Stimulated activated CD8-positive, alpha-beta memory T cell treated with anti-CD3 and anti-CD28 coated beads, Interleukin-2, amount 100 ng/mL, for 1 hour (primary cell): ENCODE measurements around the gene FYN.
"Not testable (repeated sequence)": the region's sequence is repeated elsewhere in the genome, so short reads cannot be mapped to it uniquely, and the experiment has no call there.

Source experiments
- DNase-seq, 2 donors: peaks; one replicate each; pipeline ENCODE4 v3.0.0-alpha.2; 2020; ENCODE audit warnings: low read depth in 2 of 2

Gene FYN

GRCh38 chr6:111661541-111662061 is 211.7 kb downstream of the FYN start:
- no peak for DNase-seq

GRCh38 chr6:111660531-111660930 is 212.7 kb downstream of the FYN start:
- no peak for DNase-seq

- no peak for DNase-seq
These were observed 214.6 kb downstream of the FYN start for GRCh38 chr6:111658462-111659154.

GRCh38 chr6:111657146-111657545 is 216.1 kb downstream of the FYN start:
- DNase-seq: no peak

GRCh38 chr6:111653979-111654378 is 219.3 kb downstream of the FYN start:
- DNase-seq: no peak

GRCh38 chr6:111653434-111653833 is 219.8 kb downstream of the FYN start:
- DNase-seq: no peak

GRCh38 chr6:111652156-111652555 is 221.1 kb downstream of the FYN start:
- DNase-seq: no peak

GRCh38 chr6:111651185-111652034 is 221.8 kb downstream of the FYN start:
- no peak for DNase-seq

- no peak for DNase-seq
These were observed 223.2 kb downstream of the FYN start for GRCh38 chr6:111650049-111650448.

- DNase-seq: no peak
These were observed 225.2 kb downstream of the FYN start for GRCh38 chr6:111648100-111648499.

- no peak for DNase-seq
These were observed 226.3 kb downstream of the FYN start for GRCh38 chr6:111646942-111647341.

- DNase-seq: no peak
These were observed 227.2 kb downstream of the FYN start for GRCh38 chr6:111646034-111646433.

- no peak for DNase-seq
These were observed 228.3 kb downstream of the FYN start for GRCh38 chr6:111644893-111645430.

GRCh38 chr6:111642463-111643158 is 230.6 kb downstream of the FYN start:
- no peak for DNase-seq

GRCh38 chr6:111639266-111639665 is 234.0 kb downstream of the FYN start:
- no peak for DNase-seq

- DNase-seq: not testable (repeated sequence)
These were observed 238.3 kb downstream of the FYN start for GRCh38 chr6:111634981-111635380.

GRCh38 chr6:111633822-111634221 is 239.4 kb downstream of the FYN start:
- no peak for DNase-seq

- no peak for DNase-seq
These were observed 240.6 kb downstream of the FYN start for GRCh38 chr6:111632468-111633247.

- no peak for DNase-seq
These were observed 241.3 kb downstream of the FYN start for GRCh38 chr6:111631903-111632460.

GRCh38 chr6:111631018-111631417 is 242.2 kb downstream of the FYN start:
- no peak for DNase-seq
